HG03575 (cell line): ENCODE results near the gene PRAMEF18.
"Not testable (repeated sequence)": the region's sequence is repeated elsewhere in the genome, so short reads cannot be mapped to it uniquely, and the experiment has no call there.

Source experiments
- ATAC-seq: cut with Tn5 transposase; IDR thresholded peaks from one replicate; pipeline ENCODE4 v1.9.1; 2021; ENCODE audit not compliant: unreplicated experiment, insufficient number of reproducible peaks, low FRiP score; ENCODE audit errors: extremely low read depth

Gene PRAMEF18

DNA sequence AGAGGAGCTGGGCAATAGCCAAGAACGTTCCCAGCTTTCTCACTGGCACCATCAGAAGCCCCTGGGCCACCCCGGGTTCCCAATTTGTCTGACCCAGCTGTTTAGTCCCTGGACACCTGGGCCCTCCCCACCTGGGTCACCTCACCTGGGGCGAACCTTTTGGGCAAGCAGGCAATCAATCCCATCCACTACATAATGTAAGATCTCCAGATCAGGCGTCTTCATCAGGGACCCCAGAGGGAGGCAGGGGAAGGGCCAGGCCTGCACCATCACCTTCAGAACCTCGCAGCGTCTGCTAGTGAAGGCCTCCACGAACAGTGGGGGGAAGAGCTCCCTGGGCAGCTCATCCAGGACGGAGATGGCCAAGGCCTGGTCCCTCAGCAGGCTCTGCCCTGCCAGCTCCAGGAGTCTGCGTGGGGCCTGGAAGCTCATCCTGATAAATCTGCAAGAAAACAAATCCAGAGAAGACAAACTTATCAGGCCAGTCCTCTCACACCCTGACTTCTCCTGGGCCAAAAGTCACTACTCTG is at the start of gene PRAMEF18:
Gene PRAMEF18, minus strand, starts transcription at position 480 of the 530 bp plus-strand sequence. Its CDS starts 48 bp downstream, at position 432.
- ATAC-seq = not testable (repeated sequence)

GRCh38 chr1:13265124-13265523 is 39.2 kb upstream of the PRAMEF18 start:
- ATAC-seq = not testable (repeated sequence)

DNA sequence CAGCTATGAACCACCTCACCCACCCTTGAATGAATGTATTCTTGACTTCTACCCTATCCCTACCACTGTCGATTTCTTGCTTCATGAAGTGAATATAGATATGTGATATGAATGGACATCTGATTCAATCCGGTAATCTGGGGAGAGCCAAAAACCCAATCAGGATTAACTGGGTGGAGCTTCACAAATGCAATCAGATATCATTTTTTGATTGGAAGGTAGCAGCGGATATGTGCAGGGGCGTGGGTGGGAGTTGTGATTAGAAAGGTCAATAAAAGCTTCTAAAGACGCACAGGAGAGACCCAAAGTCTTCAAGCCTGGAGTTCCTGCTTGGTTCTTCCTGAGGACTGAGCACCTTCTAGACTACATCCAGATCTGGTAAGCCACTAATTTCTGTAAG is 27.9 kb upstream of the PRAMEF18 start, which contains the start of gene PRAMEF5:
Gene PRAMEF5, plus strand, starts transcription at position 301 of the 400 bp plus-strand sequence. CDS start 5,071 bp downstream, outside the sequence.
- ATAC-seq = not testable (repeated sequence)

DNA sequence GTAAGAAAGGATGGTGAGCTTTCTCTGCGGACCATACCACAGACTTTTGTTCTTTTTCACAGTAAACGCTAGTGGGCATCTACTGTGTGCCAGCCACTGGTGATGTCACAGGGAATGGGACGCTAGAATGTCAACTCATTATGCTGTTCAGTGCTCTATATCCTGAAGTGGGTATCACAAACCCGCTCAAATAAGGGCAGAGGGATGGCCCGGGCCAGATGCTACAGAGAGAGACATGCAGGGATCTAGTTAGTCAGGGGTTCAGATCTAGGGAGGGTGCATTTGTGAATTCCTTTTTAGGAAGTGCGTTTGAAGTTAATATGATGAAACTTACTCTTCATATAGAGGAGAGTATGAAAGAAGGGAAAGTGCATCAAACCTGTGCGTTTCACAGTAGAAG is 21.2 kb upstream of the PRAMEF18 start:
- ATAC-seq = not testable (repeated sequence)

GRCh38 chr1:13246554-13246871 is 20.6 kb upstream of the PRAMEF18 start:
- not testable (repeated sequence) for ATAC-seq

- not testable (repeated sequence) for ATAC-seq
Measured at GRCh38 chr1:13245841-13246553, 20.0 kb upstream of the PRAMEF18 start.

GRCh38 chr1:13243536-13244263 is 17.7 kb upstream of the PRAMEF18 start:
- not testable (repeated sequence) for ATAC-seq

DNA sequence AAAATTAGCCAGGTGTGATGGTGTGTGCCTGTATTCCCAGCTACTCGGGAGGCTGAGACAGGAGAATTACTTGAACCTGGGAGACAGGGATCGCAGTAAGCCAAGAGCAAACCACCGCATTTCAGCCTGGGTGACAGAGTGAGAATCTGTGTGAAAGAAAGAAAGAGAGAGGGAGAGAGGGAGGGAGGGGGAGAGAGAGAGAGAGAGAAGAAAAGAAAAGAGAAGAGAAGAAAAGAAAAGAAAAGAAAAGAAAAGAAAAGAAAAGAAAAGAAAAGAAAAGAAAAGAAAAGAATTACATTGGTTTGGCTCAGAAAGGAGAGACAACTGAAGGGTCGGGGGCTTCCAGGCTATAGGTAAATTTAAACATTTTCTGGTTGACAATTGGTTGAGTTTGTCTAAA is 13.7 kb upstream of the PRAMEF18 start:
- not testable (repeated sequence) for ATAC-seq

DNA sequence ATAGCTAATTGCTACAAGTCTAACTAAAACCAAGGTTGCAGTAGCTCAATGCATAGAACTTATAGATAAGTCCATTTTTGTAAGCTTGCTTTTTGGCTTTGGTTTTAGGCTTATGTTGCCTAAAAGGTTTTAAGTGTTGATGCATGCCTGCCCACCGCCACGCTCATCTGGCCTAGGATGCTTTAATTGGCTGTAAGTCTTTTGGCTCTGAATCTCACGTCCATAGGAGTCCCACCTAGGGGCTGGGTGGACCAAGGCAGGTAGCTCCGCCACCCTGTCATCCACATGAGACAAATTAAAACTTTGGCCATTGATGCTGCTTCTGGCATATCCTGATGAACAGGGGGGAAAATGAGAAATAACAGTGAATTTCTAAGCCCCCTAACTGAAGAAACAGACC is 11.6 kb upstream of the PRAMEF18 start:
- ATAC-seq = not testable (repeated sequence)

DNA sequence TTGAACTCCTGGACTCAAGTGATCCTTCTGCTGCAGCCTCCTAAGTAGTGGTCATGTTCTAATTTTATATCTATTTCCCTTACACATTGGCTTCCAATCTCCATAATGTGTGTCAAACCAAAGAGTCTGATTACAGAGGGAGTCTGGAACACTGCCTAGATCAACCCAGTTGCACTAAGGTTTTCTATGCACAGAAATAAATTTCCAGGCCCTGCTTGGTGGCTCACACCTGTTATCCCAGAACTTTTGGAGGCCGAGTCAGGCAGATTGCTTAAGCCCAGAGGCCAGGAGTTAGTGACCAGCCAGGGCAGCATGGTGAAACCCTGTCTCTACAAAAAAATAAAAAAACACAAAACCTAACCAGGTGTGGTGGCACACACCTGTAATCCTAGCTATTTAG is 8.1 kb upstream of the PRAMEF18 start:
- ATAC-seq = not testable (repeated sequence)

DNA sequence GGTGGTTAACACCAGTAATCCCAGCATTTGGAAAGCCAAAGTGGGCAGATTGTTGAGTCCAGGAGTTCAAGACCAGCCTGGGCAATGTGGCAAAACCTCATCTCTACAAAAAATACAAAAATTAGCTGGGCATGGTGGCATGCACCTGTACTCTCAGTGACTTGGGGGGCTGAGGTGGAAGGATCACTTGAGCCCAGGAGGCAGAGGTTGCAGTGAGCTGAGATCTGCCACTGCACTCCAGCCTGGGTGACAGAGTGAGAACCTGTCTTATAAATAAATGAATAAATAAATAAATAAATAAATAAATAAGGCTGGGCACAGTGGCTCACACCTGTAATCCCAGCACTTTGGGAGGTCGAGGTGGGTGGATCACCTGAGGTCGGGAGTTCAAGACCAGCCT is 6.1 kb upstream of the PRAMEF18 start:
- not testable (repeated sequence) for ATAC-seq

- ATAC-seq = not testable (repeated sequence)
Measured at GRCh38 chr1:13231061-13231750, 5.3 kb upstream of the PRAMEF18 start.

GRCh38 chr1:13230601-13231000 is 4.6 kb upstream of the PRAMEF18 start:
- ATAC-seq = not testable (repeated sequence)

DNA sequence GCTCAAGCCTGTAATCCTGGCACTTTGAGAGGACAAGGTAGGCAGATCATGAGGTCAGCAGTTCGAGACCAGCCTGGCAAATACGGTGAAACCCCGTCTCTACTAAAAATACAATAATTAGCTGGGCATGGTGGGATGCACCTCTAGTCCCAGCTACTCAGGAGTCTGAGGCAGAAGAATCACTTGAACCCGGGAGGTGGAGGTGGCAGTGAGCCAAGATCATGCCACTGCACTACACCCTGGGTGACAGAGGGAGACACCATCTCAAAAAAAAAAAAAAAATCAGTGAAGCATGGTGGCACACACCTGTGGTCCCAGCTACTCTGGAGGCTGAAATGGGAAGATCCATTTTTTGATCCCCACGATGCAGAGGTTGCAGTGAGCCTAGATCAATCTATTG is 4.1 kb upstream of the PRAMEF18 start:
- not testable (repeated sequence) for ATAC-seq

GRCh38 chr1:13228343-13228781 is 2.4 kb upstream of the PRAMEF18 start:
- ATAC-seq = no peak

DNA sequence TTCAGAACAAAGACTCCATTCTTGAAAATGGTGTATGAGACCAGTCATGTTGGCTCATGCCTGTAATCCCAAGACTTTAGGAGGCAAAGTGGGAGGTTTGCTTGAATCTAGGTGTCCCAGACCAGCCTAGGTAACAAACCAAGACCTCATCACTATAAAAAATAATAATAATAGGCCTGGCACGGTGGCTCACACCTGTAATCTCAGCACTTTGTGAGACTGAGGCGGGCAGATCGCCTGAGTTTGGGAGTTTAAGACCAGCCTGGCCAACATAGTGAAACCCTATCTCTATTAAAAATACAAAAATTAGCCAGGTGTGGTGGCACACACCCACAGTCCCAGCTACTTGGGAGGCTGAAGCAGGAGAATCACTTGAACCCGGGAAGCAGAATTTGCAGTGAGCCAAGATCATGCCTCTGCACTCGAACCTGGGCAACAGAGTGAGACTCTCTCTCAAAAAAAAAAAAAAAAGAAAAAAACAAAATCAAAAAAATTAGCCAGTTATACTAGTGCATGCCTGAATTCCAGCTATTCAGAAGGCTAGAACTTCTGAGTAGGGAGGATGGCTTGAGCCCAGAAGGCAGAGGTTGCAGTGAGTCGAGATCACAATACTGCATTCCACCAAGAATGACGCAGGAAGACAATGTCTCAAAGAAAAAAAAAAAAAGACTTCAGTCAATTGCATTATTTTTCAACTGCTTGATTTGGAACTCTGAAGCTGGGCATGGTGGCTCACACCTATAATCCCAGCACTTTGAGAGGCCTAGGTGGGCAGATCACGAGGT is 1.5 kb upstream of the PRAMEF18 start:
- not testable (repeated sequence) for ATAC-seq

DNA sequence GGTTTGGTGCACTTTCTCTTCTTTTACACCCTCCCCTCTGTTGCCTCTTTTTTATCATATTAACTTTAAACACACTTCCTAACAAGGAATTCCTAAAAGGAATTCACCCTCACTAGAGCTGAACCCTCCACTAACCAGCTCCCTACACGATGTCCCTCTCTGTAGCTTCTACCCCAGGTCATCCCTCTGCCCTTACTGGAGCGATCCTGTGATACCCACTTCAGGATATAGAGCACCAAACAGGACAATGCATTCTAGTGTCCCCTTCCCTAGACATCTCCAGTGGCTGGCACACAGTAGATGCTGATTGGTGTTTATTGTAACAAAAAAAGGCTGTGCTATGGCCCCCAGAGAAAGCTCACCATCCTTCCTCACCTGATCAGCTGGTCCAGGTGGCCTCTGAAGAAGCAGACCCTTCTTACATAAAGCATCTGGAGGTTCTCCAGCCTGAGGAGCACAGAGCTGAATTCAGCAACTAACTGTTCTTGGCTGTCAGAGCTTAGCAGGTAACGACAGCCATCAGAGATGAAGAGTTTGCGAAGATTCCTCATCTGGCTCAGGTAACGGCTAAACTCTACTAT is 1.4 kb downstream of the PRAMEF18 start:
- no peak for ATAC-seq

DNA sequence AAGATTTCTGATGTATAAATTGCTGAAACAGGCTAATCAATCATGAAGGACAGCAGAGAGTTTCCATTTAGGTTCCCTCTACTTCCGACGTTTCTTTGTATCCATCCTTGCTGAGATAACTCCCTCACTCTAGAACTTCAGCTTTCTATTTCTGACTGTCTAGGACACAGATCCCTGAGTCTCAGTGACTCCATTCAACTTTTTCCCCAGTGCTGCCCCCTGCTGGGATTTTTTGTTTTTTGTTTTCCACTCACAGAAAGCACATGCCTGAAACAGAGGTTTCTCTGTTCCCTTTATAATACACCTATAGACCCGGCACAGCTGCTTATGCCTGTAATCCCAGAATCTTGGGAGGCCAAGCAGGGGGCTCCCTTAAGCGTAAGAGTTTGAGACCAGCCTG is 3.2 kb downstream of the PRAMEF18 start:
- ATAC-seq = not testable (repeated sequence)
